NOMO-1 (cell line): ENCODE measurements around the gene SLC38A10.

Experiments
- DNase-seq, 2 experiments: peaks; one replicate each; lab custom pipeline; 2025; ENCODE audit not compliant: unreplicated experiment in 2 of 2; lab: John Stamatoyannopoulos, UW

SLC38A10 gene

GRCh38 chr17:81331527-81332043, 36.5 kb upstream of the SLC38A10 start:
- no peak for DNase-seq

DNA sequence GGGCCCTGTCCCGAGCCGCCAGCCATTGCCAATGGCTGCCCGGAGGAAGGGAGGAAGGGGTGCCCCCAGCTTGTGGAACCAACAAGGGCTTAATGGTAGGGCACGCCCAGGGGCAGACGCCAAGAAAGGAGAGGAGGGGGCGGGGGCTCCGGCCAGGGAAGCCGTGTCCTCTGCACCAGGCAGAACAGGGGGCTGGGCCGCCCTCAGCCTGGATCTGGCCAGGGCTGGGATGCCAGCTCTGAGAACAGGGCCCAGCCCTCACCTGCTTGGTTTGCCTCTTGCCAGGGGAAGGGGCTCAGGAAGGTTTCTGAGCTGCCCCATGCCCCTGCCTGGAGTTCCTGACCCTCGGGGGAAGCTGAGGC, 35.8 kb upstream of the SLC38A10 start:
- no peak for DNase-seq

- DNase-seq, result peak in 1 of 2 experiments; percentile 22
These were observed 35.1 kb upstream of the SLC38A10 start for GRCh38 chr17:81329927-81330883.

DNA sequence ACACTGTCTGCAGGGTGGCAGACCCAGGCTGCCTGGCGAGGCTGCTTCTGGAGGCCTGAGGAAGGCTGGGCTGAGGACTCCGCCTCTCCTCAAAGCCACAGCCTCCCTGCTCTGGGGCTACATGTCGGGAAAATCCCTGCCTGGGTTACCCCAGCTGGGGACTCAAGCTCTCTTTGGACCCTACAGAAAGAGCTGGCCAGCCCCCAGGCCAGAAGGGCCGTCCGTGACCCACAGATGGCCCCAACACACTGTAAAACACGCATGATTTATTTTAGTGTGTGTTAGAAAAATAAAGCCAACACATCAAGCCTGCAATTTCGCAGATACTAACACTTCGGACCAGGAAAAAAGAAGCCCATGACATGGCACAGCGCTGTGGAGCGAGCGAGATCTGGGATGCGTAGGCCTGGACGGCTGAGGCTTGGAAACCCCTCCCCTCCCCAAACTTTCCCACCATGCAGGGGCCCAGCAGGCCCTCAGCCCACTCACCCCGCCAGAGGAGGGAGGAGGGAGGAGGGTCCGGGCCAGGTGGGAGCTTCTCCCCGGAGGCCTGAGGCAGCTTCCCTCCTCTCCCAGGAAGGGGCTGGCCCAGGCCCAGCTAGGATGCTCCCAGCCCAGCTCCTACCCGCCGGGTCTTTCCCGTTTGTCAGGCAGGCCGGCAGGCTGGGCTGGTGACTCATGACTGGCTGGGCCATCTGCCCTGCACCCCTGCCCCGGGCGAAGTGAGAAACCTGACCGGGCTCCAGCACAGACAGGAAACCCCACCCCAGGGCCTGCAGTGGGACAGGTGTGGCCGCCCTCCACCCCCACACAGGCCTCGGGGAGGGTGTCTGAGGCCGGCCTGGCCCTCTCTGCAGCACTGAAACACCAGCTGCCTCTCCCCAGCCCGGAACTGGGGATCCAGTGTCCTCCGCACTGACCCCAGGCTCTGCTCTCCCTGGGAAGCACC, 34.1 kb upstream of the SLC38A10 start:
- peak; percentile 26 to 62 for DNase-seq

DNA sequence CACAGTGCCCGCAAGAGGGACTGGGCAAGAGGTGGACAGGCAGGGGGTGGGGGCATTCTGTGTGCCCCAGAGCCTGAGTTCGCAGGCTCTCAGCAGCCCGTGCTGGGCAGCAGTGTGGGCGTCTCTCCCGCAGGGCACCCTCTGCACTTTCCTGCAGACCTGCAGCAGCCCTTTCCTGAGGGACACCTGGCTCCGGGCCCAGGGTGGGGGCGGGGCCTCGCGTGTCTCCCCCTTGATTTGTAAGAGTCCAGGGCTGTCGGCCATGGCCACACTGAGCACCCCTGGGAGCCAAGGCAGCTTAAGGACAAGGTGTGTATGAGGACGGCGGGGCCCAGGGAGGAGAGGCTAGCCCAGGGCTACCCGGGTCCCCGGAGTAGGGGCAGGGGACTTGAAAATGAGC, 33.4 kb upstream of the SLC38A10 start:
- DNase-seq, result no peak

DNA sequence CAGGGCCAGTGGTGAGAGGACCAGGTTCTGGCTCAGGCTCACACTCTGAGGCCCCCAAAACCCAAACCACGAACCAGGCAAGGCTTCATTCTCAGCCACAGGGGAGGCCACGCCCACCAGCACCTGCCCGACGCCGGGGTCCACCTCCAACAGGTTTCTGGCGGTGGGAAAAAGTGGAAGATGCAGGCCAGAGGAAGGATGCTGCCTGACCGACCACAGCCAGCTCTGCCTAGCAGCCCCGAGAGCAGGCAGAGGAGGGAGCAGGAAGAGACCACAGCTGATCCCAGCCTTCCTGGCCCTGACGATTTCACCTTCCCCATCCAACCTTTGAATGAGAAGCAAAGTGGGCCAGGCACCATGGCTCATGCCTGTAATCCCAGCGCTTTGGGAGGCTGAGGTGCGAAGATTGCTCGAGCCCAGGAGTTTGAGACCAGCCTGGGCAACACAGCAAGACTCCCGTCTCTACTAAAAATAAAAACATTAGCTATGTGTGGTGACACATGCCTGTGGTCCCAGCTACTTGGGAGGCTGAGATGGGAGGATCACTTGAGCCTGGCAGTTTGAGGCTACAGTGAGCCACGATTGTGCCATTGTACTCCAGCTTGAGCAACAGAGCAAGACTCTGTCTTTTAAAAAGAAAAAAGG, 30.7 kb upstream of the SLC38A10 start:
- no peak for DNase-seq

- DNase-seq, result no peak
These were observed 30.0 kb upstream of the SLC38A10 start for GRCh38 chr17:81324851-81325713.

DNA sequence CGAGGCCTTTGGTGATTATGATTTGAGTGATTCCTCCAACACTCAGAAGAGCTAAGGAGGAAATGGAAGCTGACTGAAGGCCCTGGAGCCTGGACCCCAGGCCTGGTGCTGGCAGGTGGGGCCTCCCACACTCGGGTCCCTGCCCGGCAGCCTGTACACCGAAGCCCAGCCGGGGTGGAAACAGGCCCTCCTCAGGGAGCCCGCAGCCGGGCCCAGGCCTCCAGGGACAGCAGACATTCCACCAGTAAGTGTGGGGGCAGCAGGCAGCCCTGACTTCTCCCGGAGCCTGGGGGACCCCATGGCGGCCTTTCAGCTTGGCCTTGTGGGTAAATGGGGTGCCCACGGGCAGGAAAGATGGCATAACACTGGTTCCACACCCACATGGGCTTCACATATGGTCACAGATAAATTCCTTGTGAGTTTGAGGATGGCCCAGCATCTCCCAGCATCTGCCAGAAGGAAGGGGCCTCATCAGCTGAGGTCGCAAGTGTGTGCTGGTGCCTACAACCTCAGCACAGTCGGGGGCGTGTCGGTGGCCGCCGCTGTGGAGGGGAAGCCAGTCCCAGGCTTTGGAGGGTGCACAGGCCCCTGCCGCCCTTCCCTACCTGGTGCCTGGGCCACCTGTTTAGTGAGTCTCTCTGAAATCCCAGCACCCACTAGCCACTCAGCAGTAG, 29.2 kb upstream of the SLC38A10 start:
- no peak for DNase-seq

- DNase-seq, result no peak
These were observed 28.3 kb upstream of the SLC38A10 start for GRCh38 chr17:81323411-81323868.

GRCh38 chr17:81323083-81323369, 27.9 kb upstream of the SLC38A10 start:
- no peak for DNase-seq

DNA sequence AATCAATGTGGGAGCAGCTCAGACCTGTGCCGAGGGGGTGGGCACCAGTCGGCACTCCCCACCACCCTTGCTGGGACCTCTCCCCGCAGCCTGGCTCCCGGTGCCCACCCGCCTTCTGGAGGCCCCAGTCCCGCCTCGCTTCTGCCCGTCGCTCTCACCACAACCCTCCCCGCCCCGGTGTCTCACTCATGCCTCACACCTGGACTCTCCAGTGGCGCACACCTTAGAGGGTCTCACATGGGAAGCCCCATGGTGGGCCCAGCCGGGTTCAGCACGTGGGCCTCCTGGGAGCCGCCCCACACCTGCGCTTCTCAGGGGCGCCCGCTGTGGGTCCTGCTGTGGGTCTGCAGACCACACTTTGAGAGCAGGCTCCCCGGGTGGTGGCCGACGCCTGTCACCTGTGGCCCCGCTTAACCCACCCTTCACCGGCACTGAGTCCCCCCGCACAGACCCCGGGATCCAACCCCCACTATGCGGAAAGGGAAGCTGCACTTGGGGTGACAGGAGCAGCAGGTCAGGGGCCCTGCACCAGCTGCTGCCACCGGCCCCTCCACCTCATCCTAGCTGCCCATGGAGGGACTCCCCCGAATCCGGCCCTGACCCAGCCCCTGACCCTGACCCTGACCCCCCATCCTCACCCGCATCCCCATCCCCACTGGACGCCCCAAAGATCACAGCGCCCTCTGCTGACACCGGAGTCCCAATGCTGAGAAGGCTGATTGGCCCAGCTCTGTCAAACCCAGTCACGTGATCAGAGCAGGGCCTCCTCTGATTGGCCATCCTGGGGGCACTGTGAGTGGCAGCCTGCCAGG, 27.4 kb upstream of the SLC38A10 start:
- DNase-seq, result no peak

- no peak for DNase-seq
These were observed 23.0 kb upstream of the SLC38A10 start for GRCh38 chr17:81317961-81318605.

- no peak for DNase-seq
These were observed 22.4 kb upstream of the SLC38A10 start for GRCh38 chr17:81317530-81317821.

DNA sequence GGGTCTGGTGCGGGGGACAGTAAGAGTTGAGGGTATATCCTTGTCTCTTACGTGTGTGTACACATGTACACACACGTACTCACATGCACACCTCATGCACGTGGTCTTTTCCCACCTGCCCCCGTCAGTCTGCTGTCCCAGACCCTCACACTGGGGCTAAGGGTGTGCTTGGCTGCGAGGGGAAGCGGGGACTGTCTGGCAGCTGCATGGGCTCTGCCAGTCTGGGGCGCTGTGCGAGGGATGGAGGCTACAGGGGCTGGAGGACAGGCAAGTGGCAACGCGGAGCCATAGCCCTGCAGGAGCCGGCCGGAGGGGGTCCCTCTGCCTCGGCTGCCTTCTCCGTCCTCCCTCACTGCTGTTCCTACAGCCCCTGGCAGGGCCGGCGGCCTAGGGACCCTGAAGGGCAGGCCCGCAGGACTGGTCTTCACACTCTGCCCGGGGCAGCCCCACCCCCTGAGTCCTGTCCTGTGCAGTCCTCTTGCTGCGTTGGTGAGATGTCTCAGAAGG, 20.8 kb upstream of the SLC38A10 start:
- no peak for DNase-seq

GRCh38 chr17:81315129-81315884, 20.2 kb upstream of the SLC38A10 start:
- no peak for DNase-seq

DNA sequence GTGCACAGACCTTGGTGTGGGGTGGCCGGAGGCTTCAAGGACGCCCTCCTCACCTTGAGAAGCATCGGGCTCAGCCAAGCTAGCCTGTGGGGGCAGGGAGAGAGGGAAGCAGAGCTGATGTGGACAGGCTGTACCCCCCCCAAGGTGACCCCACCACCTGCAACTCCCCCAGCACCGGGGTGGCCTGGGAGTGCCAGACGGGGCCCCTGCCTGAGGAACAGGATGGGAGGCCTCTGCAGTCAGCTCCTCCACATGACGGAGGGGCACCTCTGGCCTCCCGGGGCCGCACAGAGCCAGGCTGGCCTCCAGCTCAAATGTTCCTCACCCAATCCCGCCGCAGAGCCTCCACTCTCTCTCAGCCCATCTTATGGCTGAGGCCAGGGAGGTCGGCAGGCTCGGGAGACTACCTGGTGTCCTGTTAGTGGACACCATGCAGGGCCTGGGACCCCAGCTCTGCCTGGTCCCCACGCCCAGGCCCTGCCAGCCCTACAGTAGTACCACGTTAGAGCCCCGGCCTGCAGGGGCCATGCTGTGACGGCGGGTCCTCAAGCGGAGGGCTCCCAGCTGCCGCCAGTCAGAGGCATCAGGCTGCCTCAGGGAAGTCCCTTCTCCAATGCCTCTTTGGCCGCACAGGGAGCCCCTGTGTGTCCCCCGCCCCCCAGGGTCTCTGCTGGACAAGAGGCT, 19.4 kb upstream of the SLC38A10 start:
- no peak for DNase-seq
